GM19324 (cell line): ENCODE results near the gene GPS2.
"Not testable (repeated sequence)": the region's sequence is repeated elsewhere in the genome, so short reads cannot be mapped to it uniquely, and the experiment has no call there.

ENCODE experiments used
- ATAC-seq: cut with Tn5 transposase; IDR thresholded peaks from one replicate; pipeline ENCODE4 v1.9.1; 2021; ENCODE audit warnings: mild to moderate bottlenecking, moderate library complexity; ENCODE audit not compliant: unreplicated experiment, low FRiP score

The GPS2 gene

DNA sequence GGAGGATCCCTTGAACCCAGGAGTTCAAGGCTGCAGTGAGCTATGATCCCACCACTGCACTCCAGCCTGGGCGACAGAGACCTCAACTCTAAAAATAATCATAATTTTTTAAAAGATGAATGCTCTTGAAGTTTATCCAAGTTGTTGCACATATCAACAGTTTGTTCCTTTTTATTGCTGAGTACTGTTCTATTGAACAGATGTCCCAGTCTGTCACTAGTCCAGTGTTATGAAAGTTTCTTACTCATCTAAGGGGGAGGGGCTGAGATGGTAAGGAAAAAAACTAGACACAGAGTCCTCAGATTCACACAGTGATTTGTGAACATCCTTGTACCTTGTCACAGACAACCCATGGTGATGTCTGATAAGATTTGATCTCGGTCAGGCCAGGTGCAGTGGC lies 25.0 kb upstream of the GPS2 start:
- ATAC-seq, result no peak

DNA sequence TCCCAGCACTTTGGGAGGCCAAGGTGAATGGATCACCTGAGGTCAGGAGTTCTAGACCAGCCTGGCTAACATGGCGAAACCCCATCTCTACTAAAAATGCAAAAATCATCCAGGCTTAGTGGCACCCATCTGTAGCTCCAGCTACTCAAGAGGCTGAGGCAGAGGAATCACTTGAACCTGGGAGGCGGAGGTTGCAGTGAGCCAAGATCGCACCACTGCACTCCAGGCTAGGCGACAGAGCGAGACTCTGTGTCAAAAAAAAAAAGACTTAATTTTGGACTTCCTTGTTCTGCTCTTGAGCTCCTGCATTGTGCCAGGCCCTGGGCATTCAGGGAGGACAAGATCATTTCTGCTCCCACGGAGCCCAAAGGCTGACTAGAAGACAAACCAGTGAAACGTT lies 22.4 kb upstream of the GPS2 start:
- ATAC-seq, result not testable (repeated sequence)

DNA sequence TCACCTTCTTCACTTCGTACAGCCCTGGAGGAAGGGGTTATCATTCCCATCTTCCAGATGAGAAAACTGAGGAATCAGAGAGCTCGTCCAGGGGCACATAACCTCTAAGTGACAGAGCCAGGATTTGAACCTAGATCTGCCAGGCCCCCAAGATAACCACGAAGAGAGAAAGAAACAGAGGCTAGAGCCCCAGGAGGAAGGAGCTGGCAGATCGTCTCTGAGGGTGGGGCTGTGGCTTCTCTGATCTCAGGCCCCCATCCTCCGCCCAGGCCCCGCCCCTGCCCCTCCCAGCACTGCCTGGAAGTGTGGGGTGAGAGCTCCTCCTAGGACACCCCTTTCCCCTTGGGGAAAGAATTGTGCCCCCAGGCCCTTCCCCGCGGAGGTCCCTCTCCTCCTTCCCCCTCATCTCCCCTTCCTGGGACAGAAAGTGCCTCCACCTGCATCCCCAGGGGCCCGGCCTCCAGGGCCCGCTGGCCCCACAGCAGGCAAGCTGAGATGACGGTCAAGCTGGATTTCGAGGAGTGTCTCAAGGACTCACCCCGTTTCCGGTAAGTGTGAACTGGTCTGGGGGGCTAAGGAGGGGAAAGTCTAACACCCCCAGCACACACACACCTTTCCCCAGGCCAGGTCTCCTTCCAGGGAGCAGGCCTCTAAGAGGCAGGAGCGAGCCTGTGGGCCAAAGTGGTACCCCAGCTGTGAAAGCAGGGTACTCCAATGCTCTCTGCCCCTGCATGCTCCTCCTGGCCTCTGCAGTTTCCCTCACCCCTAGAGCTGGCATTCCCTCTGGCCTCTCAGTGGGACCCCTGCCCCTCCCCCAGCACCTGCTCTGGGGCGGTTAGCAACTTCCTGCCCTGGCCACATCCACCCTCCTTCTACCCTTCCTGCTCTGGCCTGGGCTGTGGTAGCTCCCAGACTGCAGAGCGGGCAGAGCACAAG lies 21.3 kb upstream of the GPS2 start, which contains the start of gene ACAP1:
Gene ACAP1 (plus strand): TSS at position 290 of the 936 bp plus-strand sequence. CDS start 206 bp downstream, at position 496.
- peak; percentile 75 for ATAC-seq

DNA sequence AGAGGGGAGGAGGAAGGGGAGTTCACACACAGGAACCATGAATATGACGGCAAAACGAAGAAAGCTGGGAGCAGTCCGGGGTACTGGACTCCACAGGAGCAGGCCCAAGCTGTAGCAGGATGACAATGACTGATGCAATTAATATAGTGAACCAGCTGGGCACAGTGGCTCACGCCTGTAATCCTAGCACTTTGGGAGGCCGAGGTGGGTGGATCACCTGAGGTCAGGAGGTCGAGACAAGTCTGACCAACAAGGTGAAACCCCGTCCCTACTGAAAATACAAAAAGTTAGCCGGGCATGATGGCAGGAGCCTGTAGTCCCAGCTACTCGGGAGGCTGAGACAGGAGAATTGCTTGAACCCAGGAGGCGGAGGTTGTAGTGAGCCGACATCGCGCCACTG lies 20.6 kb upstream of the GPS2 start:
- ATAC-seq, result not testable (repeated sequence)

DNA sequence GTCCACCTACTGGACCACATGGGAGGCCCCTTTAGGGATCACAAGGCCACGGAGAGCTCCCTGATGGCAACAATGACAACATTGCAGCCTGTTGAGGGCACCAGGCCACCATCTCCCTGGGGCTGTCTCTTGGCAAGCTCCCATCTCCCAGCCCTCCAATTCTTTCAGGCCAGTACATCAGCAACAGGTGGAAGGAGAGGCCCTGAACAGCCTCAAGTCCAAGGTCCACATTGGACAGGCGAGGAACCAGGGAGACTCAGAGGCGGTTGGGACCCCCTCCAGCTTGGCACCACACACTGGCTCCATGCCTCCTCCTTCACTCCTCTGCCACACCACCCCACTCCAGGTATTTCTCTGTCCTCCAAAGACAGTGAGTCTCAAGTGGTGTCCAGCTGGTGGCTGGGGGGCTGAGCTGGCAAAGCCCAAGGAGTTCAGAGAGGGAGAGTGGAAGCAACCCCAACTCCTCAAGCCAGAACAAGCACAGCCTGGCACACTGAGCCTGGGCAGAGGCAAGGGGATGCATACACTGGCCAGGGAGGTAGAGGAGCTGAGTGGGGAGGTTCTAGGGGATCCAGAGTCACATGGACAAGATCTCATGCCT lies 19.9 kb upstream of the GPS2 start:
- ATAC-seq, result no peak

DNA sequence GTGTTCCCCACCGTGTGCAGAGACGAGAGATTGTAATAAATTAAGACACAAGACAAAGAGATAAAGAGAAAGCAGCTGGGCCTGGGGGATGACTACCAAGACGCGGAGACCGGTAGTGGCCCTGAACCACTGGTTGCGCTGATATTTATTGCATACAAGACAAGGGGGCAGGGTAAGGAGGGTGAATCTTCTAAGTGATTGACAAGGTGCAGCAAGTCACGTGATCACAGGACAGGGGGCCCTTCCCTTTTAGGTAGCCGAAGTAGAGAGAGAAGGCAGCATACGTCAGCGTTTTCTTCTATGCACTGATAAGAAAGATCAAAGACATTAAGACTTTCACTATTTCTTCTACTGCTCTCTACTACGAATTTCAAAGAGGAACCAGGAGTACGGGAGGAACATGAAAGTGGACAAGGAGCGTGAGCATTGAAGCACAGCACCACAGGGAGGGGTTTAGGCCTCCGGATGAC lies 17.5 kb upstream of the GPS2 start:
- not testable (repeated sequence) for ATAC-seq

DNA sequence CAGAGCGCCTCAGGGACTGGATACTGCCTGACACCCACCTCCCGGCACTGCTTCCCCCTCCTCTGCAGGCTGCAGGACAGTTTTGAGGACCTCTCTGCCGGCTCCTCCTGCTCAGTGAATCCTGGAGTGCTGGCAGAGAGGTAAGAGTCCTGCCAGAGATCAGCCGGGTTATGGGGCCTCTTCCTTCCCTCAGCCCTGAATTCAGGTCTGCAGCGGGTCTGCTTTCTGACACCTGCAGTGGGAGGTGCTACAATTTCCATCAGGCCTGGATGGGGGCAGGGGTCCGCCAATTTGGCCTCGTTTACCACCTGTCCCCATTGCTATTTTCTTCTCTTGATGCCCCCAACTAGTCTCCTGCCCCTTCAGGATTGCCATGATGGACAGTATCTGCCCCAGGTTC lies 17.0 kb upstream of the GPS2 start:
- ATAC-seq, result no peak

DNA sequence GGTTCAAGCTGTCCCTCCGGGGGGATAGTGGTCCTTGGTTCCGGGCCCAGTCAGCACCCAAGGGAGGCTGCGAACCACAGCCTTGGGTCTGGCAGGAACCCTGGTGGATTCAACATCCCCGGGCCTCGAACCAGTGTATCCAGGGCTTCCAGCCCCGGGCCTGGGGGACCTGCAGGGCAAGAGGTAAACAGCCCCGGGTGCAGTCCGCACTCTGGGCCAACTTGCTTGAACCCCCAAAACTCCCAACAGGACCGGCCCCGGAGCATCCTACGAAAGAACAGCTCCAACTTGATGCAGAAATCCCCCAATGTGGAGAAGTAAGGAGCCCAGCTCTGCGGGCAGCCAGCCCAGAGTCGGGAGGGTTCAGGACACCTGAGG lies 15.5 kb upstream of the GPS2 start:
- ATAC-seq, result no peak

DNA sequence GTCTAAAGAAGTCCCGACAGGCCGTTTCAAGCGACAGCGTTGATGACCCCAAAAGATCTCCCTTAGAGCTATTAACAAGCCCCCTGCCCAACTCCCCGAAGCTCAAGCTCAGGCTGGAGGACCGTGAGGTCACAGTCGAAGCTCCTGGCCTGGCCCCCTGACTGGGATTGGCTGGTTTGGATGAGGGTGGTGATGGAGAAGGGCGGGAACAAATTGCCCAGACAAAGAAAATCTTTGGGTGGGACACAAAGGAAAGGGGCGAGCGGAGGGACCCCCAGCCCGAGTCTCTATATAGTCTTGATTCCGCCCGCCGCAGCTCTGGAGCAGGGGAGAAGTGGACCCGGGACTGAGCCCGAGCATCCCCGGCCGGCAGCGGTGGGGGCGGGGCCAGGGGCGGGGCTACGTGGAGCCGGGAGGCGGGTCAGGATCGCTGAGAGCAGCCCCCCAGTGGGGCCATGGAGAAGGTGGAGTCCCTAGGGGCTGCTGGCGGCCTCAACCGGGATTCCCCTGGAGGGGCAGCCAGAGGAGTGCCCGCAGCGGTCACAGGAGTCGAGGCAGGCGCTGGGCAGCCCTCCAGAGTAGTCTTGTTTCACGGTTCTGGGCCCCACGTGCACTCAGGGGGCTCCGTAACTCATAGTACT lies 15.0 kb upstream of the GPS2 start:
- peak; percentile 39 for ATAC-seq

DNA sequence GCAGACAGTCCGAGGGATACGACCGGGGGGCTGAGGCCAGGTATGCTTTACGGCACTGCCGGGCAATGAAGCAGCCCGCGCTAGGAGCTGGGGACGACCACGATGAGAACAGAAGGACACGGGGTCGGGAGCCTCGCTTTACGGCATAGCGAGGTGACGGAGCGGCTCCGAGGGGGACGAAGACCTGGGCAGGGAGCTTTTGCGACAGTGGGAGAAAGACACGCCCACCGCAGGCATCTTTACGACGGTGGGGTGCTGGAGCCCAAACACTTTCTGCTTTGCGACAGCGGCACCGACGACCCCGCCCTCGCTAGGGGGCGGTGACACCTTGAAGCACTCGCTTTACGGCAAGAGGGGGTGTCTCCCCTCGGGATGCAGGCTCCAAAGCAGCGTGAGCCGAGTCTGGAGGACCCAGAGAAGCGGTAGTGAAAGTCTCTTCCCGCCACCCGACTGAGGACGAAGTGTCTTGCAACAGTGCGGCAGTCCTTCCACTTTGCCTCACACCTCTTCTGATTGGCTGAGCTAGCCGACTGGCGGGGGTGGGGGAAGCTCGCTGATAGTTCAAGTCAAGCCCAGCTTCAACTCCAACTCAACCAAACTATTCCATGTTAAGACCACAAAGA lies 14.3 kb upstream of the GPS2 start:
- peak; percentile 74 for ATAC-seq

DNA sequence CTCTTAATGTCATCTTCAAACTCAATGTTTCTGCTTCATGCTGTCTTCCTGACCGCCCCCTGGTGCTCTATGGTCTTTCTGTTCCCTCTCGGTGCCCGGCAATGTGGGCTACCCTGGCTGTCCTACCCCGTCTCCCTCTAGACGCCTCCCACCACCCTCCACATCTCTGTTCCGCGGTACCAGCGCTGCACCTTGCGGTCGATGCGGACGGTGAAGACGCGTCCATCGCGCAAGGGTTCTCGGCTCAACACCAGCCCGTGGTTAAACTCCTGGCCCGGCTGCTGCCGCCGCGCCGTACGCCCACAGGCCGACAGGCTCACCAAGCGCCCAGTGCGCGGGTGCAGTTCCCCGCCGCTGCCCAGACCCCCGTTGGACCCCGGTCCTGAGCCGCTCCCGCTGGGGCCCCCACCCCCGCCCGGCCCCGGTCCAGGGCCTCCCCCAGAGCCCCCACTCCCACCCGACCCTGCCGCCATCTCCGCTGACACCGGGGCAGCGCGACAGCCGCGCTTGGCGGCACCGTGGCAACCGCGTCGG lies 13.7 kb upstream of the GPS2 start, which contains the start of gene NEURL4:
Gene NEURL4 (minus strand): TSS at position 496 of the 534 bp plus-strand sequence. CDS start 23 bp downstream, at position 473.
- ATAC-seq, result peak; percentile 2

DNA sequence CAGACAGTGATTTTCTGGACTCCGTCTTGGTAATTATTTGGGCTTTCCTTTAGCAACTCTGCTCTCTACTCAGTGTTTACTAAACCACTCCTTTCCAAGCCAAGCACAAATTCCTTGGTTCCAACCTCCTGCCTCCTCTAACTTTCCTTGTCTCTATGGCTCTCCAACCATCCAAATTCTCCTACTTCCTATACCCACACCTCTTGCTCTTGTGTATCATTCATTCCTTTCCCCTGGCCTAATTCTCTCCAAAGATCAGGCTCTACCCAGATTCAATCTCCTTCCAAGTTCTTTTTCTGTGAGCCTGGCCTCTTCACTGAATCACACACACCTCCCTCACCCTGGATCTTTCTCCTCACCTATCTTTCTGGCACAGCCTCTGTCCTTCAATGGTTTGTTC lies 12.8 kb upstream of the GPS2 start:
- ATAC-seq, result no peak

DNA sequence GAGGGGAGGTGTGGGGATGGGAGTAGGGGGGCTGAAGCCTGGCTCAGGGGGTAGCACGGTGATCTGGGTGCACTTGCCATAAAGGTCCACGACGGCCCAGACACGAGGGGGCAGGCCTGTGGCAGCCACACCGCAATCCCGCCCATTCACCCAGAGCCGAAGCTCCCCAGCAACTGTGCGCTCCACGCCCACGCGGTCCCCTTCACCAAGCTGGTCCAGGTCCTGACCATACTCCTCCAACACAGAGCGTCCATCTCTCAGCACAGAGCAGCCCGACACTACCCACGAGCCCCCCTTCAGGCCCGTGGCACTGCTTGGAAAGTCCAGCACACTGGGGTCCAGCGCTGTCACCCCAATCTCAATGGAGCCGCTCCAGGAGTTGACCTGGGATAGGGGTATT lies 12.3 kb upstream of the GPS2 start:
- no peak for ATAC-seq

DNA sequence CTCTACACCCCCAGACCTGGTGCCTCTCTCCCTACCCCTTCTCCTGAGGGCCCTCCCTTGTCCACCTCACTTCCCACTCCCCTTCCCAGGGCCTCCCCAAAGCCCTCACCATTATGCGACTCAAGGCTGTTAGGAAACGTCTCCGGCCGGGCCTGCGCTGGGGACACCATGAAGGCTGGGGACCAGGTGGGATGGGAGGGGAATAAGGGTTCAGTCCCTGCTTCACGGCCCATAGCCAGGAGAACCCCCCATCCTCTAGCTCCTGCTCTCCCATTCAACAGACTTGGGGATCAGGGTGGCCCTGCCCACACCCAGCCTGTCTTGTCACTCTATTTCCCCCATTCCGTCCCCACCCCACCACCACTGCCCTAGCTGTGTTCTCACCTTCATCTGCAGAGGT lies 11.9 kb upstream of the GPS2 start:
- ATAC-seq, result no peak

DNA sequence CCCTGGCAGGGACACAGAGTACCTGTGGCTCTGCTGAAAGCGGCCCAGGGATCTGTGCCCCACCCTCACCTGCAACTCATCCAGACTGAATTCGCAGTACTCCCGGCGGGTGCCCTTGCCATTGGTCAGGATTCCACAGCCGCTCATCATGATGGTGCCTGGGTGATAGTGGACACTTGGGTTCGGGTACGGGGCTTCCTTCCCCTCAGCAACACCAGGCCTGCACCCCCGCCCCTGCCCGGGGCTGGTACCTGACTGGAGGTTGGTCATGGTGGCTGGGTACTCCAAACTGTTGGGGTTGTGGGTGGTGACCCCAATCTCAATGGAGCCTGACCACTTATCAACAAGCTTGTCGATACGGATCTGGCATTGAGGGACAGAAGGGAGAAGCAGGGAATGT lies 11.0 kb upstream of the GPS2 start:
- ATAC-seq, result no peak

DNA sequence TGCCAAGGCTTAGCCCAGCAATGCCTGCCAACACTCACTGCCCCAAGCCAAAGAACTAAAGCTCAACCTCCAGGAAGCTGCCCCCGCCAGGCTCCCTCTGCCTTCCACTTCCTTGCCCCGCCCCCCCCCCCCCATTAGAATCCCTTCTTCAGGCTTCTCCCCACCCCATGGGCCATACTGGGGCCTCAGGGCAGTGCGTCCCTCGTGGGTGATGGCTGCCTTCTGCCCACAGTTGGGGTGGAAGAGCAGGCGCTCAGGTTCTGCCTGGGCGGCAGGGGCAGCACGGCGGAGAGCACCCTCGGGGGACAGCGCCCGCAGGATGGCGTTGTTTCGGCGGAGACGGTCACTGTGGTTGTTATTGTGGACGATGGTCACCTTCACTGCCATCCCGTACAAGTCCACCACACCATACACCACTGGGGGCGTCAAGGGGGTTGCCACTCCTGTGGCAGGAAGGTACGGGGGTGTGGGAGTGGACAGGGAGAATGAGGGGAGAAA lies 9.9 kb upstream of the GPS2 start:
- ATAC-seq, result no peak

DNA sequence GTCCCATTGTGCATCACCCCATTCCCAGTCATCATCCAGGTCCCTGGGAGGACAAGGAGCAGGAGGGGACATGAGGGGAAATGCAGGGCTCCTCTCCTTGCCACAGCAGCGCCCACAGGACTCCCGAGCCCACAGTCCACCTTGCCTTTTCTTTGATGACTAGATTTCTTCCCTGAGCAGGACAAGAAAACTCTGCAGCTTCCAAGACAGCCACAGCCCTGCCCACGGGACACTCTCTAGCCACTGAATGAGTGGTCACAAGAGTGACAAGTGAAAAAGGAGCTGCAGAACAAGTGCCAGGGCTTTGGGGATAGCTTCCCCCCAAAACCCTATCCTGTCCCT lies 9.2 kb upstream of the GPS2 start:
- ATAC-seq, result no peak

DNA sequence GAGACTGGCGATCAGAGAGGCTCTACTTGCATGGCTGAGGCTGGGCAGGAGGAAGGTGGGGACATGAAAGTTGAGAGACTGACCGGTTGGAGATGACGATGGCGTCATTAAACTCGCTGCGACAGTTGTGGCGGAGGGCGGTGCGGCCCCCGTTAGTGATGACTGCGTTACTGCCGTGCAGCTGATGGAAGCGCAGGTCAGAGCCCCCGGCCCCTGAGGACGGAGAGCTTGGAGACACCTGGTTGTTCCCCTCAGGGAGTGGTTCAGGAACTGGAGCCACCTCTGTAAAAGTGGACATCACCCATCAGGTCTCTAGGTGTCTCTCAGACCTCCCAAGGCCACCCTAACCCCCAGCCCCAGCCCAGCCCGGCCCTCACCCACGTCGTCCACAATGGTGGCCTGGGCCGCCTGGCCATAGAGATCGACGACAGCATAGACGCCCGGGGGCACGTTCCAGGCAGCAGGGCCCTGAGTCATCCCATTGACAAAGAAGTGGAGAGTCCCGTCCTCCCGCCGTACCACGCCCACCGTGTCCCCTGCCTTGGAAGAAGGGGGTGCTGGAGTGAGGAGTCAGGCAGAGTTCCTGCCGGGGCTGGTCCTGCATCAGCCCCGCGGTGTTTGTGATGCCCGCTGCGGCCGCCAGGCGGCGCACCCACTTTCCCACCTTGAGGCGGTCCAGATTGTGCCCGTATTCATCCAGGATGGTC lies 8.7 kb upstream of the GPS2 start:
- ATAC-seq, result no peak

DNA sequence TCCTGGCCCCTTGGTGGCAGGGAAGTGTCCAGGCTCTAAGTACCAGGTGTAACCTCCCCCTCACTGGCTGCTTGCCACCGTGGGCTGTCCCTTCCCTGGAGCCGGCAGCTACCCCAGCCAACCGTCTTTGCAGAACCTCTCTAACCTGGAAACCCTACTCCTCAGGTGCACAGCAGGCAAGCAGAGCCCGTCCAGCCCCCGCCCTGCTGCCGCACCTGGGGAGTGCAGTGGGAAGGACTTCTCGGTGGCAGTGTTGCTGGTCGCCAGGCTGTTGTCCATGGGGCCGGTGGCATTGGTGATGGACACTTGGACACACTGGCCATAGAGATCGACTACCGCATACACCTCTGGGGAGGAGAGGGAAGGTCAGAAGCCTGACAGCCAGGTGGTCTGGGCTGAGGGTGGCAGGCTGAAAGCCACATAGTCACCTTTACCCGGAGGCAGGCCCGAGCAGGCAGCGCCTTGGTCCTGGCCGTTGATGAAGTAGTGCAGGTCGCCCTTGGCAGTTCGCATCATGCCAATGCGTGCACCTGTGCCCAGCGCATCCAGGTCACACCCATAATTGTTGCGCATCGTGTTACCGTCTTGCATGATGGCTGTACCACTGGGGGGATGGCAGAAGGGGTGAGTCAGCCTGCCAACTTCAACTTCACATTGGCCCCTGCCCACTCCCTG lies 7.5 kb upstream of the GPS2 start:
- no peak for ATAC-seq
